ENCODE data around the gene EMD.

GRCh38 chrX:154333837-154334271 is 45.2 kb upstream of the EMD start:
- TF ChIP-seq POLR2A (IDR thresholded peaks at IDR 0.05; ENCODE audit: low read depth, low read length) (no peak), POLR2AphosphoS5 (IDR thresholded peaks at IDR 0.05; ENCODE audit: low read depth, low read length) (no peak)

Measured in GM12891 (cell line).